IMR-90 (cell line): Measurements from ENCODE around the gene FLT3. TPM values are rescaled to one million over a fixed set of nuclear protein-coding genes. Genes with fewer than 3 reads are reported as not detected.

Source experiments
- ATAC-seq: fragments of 200-7000 bp; cut with Tn5 transposase; 2 replicates; pipeline ENCODE4 v1.9.1; 2020; ENCODE audit warnings: low read depth, mild to moderate bottlenecking, moderate library complexity
- BruUV-seq: library from RNA; stranded (reverse); fragments of 400-500 nt; replicated peaks from 2 replicates; lab custom pipeline; 2021; lab: Mats Ljungman, UMichigan
- CTCF ChIA-PET: fragments of 300-600 bp; formaldehyde crosslinking; extraction: SDS; loops from one replicate; lab custom pipeline; 2021; ENCODE audit warnings: antibody characterized with exemption; lab: Yijun Ruan, JAX
- POLR2A ChIA-PET: fragments of 300-600 bp; sonication (Branson Sonifier 250); formaldehyde crosslinking; loops from one replicate; lab custom pipeline; 2022; ENCODE audit warnings: antibody characterized with exemption; ENCODE audit not compliant: unreplicated experiment; lab: Charles Lee
- DNase-seq: peaks from one replicate; pipeline ENCODE4 v3.0.0; 2013
- H2AFZ ChIP-seq: replicated peaks from 2 replicates; pipeline ENCODE3; 2013; ENCODE audit warnings: low read length, mild to moderate bottlenecking; ENCODE audit not compliant: poor library complexity
- H2AK5ac ChIP-seq: 2 replicates; pipeline ENCODE4 v1.6.1; 2013; ENCODE audit warnings: low read depth, low read length, inconsistent platforms
- H2AK9ac ChIP-seq: replicated peaks from 2 replicates; pipeline ENCODE3; 2013; ENCODE audit warnings: mild to moderate bottlenecking, low read depth, low read length, moderate library complexity; ENCODE audit not compliant: poor library complexity
- H2BK120ac ChIP-seq: 2 replicates; pipeline ENCODE4 v1.6.1; 2013; ENCODE audit warnings: low read depth, low read length, inconsistent platforms
- H2BK15ac ChIP-seq: 3 replicates; pipeline ENCODE4 v1.6.1; 2013; ENCODE audit warnings: low read depth, low read length, inconsistent platforms
- H2BK20ac ChIP-seq: 2 replicates; pipeline ENCODE4 v1.6.1; 2013; ENCODE audit warnings: low read depth, mild to moderate bottlenecking, inconsistent platforms, low read length, moderate library complexity
- H2BK5ac ChIP-seq: 2 replicates; pipeline ENCODE4 v1.6.1; 2013; ENCODE audit warnings: mild to moderate bottlenecking, low read depth, low read length, inconsistent platforms; ENCODE audit not compliant: poor library complexity, severe bottlenecking
- H3K14ac ChIP-seq: replicated peaks from 2 replicates; pipeline ENCODE4 v1.6.1; 2013; ENCODE audit warnings: low read depth, low read length, inconsistent platforms
- H3K18ac ChIP-seq: 2 replicates; pipeline ENCODE4 v1.6.1; 2013; ENCODE audit warnings: low read depth, low read length, control low read depth
- H3K23ac ChIP-seq: 2 replicates; pipeline ENCODE4 v1.6.1; 2013; ENCODE audit warnings: low read depth, low read length, inconsistent platforms
- H3K27ac ChIP-seq: 2 replicates; pipeline ENCODE4 v1.5.1; 2013; ENCODE audit warnings: mild to moderate bottlenecking, control low read depth, low read length; ENCODE audit not compliant: insufficient read depth
- H3K27me3 ChIP-seq: 2 replicates; pipeline ENCODE4 v1.6.1; 2013; ENCODE audit warnings: low read length; ENCODE audit not compliant: control insufficient read depth, insufficient read depth
- H3K36me3 ChIP-seq: 2 replicates; pipeline ENCODE4 v1.6.1; 2013; ENCODE audit warnings: low read length, mixed read lengths; ENCODE audit not compliant: control insufficient read depth, insufficient read depth
- H3K4ac ChIP-seq: 2 replicates; pipeline ENCODE4 v1.6.1; 2013; ENCODE audit warnings: low read depth, low read length, inconsistent platforms
- H3K4me1 ChIP-seq: 2 replicates; pipeline ENCODE4 v1.6.1; 2013; ENCODE audit warnings: low read length, mixed read lengths; ENCODE audit not compliant: control insufficient read depth, insufficient read depth
- H3K4me2 ChIP-seq: 2 replicates; pipeline ENCODE4 v1.6.1; 2013; ENCODE audit warnings: low read depth, mild to moderate bottlenecking, control low read depth, low read length, moderate library complexity
- H3K4me3 ChIP-seq: 2 replicates; pipeline ENCODE4 v1.5.1; 2013; ENCODE audit warnings: low read depth, mild to moderate bottlenecking, control low read depth, low read length, moderate library complexity; ENCODE audit not compliant: insufficient read depth
- H3K56ac ChIP-seq: 2 replicates; pipeline ENCODE4 v1.6.1; 2013; ENCODE audit warnings: low read length, inconsistent platforms; ENCODE audit not compliant: insufficient read depth; ENCODE audit errors: extremely low read depth
- H3K79me1 ChIP-seq, 2 experiments: 2 replicates each; pipeline ENCODE4 v1.6.1; 2013; ENCODE audit warnings: low read length in 2 of 2, inconsistent platforms in 1 of 2, low read depth in 1 of 2
- H3K9ac ChIP-seq: 2 replicates; pipeline ENCODE4 v1.6.1; 2013; ENCODE audit warnings: low read depth, low read length, control low read depth
- H3K9me1 ChIP-seq: 2 replicates; pipeline ENCODE4 v1.6.1; 2013; ENCODE audit warnings: low read length, inconsistent platforms; ENCODE audit not compliant: insufficient read depth
- H3K9me3 ChIP-seq: 2 replicates; pipeline ENCODE4 v1.6.1; 2013; ENCODE audit warnings: low read length; ENCODE audit not compliant: control insufficient read depth, insufficient read depth
- H4K20me1 ChIP-seq: 2 replicates; pipeline ENCODE4 v1.6.1; 2013; ENCODE audit warnings: low read length, inconsistent platforms; ENCODE audit not compliant: insufficient read depth
- H4K5ac ChIP-seq: 2 replicates; pipeline ENCODE4 v1.6.1; 2013; ENCODE audit warnings: mild to moderate bottlenecking, low read depth, low read length, control low read depth
- H4K8ac ChIP-seq, 2 experiments: 2 replicates each; pipeline ENCODE4 v1.6.1; 2013; ENCODE audit warnings: low read depth in 2 of 2, low read length in 2 of 2, control low read depth in 1 of 2, inconsistent platforms in 1 of 2
- H4K91ac ChIP-seq: 2 replicates; pipeline ENCODE4 v1.6.1; 2013; ENCODE audit warnings: low read depth, low read length, inconsistent platforms; ENCODE audit not compliant: insufficient read depth
- MXI1 ChIP-seq: IDR thresholded peaks from 2 replicates; pipeline ENCODE4 v1.6.1; 2012; ENCODE audit warnings: low read depth, mild to moderate bottlenecking, low read length, moderate library complexity, borderline replicate concordance
- WGBS, 2 experiments: methylation state at CpG; one replicate each; pipeline versions ENCODE4 v1.1.5 to v1.1.7; 2013; ENCODE audit warnings: missing lambda C conversion rate in 2 of 2; ENCODE audit not compliant: insufficient read length in 1 of 2; ENCODE audit errors: extremely low coverage in 2 of 2; 5-methylcytosine and 5-hydroxymethylcytosine counted together
- dilution Hi-C: fragments of 300-500 bp; cut with HindIII; formaldehyde crosslinking; loops from one replicate; pipeline ENCODE4 v1.14.3; 2018; ENCODE audit warnings: low sequenced_read_pairs; ENCODE audit not compliant: unreplicated experiment
- in situ Hi-C: fragments of 300-500 bp; cut with MboI; formaldehyde crosslinking; loops from 3 replicates; pipeline ENCODE4 v1.14.3; 2019; ENCODE audit warnings: low sequenced_read_pairs, inconsistent platforms, mixed read lengths
- intact Hi-C: fragments of 100-400 bp; cut with micrococcal nuclease; formaldehyde crosslinking; loops from 2 replicates; pipeline ENCODE4 v1.10.0; 2022
- polyA plus RNA-seq, 3 experiments: library from polyadenylated mRNA; depleted of rRNA; stranded (reverse); fragments of >200 nt; gene quantifications; 2 replicates each; pipeline ENCODE4 v1.2.3, GENCODE V29; 2012; ENCODE audit warnings: low replicate concordance in 1 of 3
- total RNA-seq: library from RNA; depleted of rRNA; stranded (reverse); fragments of >200 nt; gene quantifications from 2 replicates; pipeline ENCODE4 v1.2.3, GENCODE V29; 2012

Gene FLT3
- total and polyA plus RNA-seq, 2 of the 4 experiments (the other 2 are of a cell fraction), result not detected

DNA sequence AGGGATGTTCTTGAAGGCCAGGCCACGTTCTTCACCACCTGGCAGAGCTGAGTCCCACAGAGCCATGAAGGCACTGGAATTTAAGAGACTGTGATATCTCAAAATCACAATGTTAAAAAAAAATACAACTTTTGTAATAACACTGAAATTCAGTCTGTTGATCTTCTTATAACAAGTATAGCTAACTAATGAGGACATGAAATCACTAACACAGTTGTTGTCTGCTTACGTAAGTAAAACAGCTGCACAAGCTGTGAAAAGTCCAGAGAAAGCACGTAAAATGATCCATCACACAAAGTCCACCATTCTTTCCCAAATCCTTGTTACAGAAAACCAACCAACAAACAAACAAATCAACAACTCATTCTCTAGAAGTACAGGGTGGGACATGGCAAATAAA is 32.9 kb downstream of the FLT3 start:
- CTCF ChIA-PET, result no interaction called here
- dilution Hi-C loops, result no loop called here
- H3K4me3 ChIP-seq, result no peak overlapping the region

More for the DNA sequence above, 32.9 kb downstream of the FLT3 start:
- Histone ChIP-seq H3K36me3 (no peaks in the 10 kb centered on the region), H3K4ac (no peak overlapping the region), H2AFZ (no peak overlapping the region), H3K79me1 (no peaks in the 10 kb centered on the region), H4K20me1 (no peaks in the 10 kb centered on the region), H3K4me2 (no peak overlapping the region), H2AK5ac (no peak overlapping the region), H3K27me3 (peaks cover 8% of the 10 kb centered on the region), H3K9me3 (no peaks in the 10 kb centered on the region), H2BK15ac (no peak overlapping the region), H3K14ac (no peak overlapping the region), H3K9ac (no peak overlapping the region), H3K27ac (no peak overlapping the region), H3K23ac (no peak overlapping the region), H3K56ac (no peak overlapping the region), H3K18ac (no peak overlapping the region), H2BK120ac (no peak overlapping the region), H3K9me1 (no peaks in the 10 kb centered on the region), H2BK20ac (no peak overlapping the region), H2BK5ac (no peak overlapping the region), H2AK9ac (no peak overlapping the region), H3K4me1 (no peaks in the 10 kb centered on the region), H4K91ac (no peak overlapping the region), H4K5ac (no peak overlapping the region), H4K8ac (no peak overlapping the region)
- TF ChIP-seq MXI1, result no peak
- DNase-seq (no peak), ATAC-seq (no peak)
- no TSS peak for BruUV-seq
- POLR2A ChIA-PET, result no interaction called here
- intact Hi-C loops (no loop called here), in situ Hi-C loops (no loop called here)
- WGBS, 2 experiments, result no CpG with 5 or more reads among the region's 3 CpGs
